Activated CD4-positive, CD25-positive, alpha-beta regulatory T cell (primary cell): Measurements from ENCODE around the gene PAX2.

Source experiments
- DNase-seq, 4 experiments: peaks; one replicate each; lab custom pipeline; 2025; lab: John Stamatoyannopoulos, UW

PAX2 gene

DNA sequence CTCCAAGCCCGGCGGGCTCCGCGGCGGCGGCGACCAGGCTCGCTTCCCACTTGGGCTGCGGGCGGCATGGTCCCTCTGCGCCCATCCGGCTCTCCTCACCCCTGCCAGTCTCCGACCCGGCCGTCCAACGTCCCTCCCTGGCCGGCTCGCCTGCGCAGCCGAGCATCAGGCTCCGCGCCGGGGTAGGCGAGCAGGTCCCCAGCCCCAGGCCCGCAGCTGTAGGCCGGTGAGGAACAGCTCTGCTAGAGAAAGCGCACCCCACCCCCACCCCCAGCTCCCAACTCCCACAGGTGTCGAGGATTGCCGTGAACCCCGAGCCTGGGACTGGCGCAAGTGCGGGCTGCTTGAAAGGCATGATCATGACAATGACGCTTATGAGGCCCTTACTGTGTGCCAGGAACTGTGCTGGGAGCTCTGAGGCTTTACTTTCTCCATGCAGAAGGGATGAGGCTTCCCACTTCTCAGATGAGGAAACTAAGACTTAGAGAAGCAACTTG is 20.8 kb upstream of the PAX2 start:
- no peak for DNase-seq

DNA sequence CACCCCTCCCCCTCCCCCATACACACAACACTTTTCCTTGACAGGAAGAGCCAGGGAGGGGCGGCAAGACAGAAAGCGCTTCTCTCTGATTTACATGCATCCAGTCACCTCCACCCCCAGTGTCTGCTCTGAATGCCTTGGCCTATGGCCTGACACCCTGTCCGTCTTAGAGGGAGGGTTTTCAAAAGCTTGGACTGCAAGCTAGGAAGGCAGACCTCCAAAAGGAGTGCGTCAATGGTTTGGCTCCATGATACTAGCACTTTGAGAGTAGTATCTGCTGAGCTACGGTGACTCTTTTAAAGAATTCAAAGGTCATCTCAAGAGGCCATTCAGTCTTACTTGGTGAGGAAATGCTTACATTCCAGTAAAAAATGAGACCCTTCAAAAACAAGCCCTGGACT is 20.3 kb upstream of the PAX2 start:
- DNase-seq, result no peak

DNA sequence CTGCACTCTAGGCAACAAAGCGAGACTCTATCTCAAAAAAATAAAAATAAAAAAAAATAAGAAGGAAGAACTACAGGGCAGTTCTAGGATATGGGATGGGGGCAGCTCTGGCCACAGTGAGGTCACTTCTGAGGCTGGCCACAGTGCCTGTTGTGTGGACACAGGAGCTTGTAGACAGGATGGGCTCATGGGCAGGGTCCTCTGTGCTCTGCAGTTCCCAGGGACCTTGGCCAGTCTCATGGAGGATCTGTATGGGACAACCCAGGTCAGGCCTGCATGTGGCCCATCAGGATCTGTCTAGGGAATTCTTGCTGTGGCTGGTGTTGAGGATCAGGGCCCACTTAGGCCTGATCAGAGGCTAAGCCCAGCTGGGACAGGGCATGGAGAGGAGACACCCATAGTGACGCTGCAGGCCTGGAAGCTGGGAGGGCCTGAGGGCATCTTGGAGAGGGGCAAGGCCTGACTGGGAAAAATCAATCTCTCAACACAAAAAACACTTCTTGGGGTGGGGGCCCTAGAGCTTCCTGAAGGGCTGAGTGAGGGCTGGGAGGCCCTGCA is 19.4 kb upstream of the PAX2 start:
- DNase-seq, result no peak

DNA sequence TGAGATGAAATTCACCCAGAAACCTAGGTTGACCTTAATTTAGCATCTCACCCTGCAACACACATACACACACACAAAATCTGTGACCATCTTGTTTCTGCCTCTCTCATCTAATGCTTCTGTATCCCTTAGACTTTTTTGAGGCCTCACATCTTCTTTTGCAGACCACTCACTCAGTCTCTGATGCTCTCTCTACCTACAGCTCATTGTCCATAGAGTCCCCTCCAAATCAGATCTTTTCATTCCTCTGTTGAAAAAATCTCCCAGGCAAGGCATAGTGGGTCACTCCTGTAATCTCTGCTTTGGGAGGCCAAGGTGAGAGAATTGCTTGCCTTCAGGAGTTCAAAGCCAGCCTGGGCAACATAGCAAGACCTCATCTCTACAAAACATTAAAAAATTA is 17.6 kb upstream of the PAX2 start:
- DNase-seq, result no peak

DNA sequence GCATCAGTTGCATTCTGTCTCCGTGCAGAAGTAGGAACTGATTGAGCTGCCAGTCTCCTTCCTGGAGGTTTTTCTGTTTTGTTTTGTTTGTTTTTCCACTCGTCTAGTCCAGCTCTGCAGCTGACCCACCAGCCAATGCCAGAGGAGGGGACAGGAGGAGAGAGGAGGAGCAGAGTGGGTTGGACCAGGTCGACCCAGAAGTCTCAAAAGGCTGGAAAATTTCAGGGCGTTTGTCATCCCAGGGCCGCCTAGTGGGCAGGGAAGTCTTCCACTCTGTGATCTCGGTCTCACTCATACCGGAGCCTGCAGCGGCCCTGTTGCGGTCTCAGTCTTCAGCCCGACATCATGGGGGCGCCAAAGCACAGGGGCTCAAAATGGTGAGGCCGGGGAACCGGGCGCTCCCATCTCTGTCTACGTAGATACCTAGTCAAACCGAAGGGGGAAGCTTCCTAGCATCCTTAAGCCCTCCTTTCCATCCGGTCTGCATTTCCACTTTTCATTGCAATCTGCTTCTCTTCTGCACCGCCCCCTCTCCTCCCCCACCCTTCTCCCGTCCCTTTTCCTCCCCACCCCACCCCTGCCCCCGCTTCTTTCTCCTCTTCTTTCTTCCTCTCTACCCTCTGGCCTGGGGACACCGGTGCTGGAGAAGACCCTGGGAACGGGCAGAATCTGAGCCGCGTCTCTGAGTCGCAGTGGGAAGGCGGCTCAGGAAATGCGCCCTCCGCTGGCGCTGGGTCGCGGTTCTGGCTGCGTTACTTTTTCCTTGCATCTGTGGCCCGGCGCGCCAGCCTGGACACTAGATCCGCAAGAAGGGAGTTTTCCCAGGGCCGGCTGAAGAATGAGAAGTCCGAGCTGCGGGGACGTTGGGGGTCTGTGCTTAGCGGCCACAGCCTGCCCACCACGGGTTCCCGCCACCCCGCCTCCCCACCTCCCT is 16.2 kb upstream of the PAX2 start:
- DNase-seq, result no peak

DNA sequence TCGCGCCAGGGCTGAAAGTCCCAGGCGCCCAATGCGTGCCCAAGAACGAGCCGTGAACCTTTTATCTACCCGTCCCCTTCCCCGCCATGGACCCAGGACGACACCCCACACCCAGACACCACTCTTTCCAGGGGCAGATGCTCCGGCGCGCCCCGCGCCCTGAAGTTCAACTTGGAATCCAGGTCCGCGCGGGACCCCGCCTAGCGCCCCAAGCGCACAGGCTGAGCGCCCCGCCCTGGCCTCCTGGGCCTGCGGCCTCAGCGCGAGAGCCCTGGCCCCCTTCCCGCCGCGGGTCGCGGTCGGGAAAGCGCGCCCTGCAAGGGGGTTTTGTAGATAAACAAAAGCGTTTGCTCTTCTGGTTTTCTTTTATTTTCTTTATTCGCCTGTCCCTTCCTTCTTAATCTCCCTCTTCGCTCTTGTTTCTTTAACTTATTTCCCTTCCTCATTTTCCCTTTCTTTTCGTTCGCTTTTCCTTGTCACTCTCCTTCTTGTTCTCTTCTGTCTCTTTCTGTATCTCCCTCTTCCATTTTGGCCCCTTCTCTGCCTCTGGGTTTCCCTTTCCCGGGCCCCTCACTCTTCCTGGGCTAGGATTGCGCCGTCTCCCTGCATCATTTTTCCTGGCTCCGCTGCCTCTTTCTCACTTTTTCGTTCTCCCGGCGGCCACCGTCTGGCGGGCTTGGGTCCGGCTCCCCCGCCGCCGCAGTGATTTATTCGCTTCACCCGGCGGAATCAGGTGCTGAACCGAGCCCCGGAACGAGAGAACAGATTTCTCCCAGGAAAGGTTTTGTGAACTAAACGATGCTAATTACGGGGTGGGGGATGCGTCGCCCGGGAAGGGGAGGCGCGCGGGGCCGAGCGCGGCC is 15.3 kb upstream of the PAX2 start:
- no peak for DNase-seq

DNA sequence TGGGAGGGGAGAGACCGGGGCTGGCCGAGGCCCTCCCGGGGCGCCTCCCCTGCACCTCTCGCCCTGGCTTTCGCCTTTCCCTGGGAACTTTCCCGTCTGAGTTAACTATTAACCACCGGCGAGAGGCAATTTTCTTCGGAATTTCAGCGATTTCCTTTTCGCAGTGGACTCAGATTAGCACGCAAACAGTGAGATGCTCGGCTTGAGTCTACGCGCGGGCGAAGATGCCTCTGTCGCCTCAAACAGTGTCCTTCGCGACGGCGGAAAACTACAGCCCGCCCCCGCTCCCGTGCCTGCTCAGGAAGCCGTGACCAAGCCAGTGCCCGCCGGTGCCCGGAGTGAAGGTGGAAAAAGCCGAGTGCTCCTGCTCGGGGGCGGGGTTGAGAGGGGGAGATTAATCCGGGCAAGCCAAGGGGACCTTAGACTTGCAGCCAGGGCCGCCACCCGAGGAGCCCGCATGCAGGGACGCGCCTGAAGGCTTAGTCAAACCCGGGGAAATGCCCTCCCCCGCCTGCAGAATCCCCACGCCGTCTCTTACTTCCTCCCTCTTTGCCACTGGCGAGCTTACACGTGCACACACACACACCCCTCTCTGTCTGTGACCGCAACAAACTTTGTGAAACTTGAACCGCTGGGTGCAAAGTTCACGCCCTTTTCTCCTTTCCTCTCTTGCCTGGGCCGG is 14.5 kb upstream of the PAX2 start:
- DNase-seq, result no peak

DNA sequence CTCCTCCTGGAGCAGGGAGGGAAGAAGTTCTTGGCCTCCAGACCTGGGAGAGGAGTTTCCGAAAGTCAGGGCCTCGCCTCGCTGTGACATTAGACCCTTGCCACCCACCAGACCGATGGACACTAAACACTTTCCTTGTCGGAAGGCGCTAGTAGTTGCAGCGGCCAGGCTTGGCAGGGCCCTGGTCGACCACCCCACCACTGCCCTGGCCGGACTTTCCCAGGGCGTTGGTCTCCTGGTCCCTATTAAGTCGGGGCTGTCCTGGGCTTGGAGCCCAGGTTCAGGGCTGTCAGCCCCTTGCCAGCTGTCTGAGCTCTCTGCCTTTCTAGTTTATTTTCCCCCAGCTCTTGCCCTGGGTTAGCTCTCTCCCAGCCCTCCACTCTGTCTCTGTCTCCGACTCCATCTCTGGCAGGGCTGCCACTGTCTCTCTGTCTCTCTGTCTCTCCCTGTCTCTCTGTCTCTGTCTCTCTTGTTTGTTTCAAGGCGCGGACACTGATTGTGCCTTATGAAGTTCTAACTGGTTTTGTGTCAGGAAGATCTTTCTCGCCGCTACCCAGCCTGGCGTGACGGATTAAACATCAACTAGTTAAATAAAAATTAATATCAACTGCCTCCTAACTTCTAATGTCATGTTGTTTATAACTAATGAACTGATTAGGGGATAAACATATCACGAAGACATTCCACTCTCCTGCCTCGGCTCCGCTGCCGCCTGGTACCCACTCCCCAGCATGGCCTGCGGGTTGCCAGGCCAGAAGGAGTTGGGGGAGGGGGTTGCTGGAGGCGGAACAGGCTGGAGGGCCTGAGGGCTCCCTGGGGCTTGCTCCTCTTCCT is 13.8 kb upstream of the PAX2 start:
- no peak for DNase-seq

DNA sequence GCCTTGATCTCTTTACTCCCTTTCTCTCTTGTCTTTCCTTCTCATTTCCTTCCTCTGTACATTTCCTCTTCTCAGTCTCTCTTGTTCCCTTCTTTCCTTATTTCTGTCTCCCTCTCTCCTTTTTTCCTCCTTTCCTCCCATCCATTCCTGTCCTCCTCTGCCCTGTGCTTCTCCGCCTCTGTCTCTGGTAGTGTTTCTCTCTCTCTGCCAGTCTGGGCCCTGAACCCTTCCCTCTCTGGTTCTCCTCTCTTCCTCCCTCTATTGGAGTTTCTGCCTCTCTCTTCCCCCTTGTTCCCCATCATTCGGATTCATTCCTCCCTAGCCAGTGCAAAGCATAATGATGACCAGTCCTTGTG is 13.2 kb upstream of the PAX2 start:
- no peak for DNase-seq

DNA sequence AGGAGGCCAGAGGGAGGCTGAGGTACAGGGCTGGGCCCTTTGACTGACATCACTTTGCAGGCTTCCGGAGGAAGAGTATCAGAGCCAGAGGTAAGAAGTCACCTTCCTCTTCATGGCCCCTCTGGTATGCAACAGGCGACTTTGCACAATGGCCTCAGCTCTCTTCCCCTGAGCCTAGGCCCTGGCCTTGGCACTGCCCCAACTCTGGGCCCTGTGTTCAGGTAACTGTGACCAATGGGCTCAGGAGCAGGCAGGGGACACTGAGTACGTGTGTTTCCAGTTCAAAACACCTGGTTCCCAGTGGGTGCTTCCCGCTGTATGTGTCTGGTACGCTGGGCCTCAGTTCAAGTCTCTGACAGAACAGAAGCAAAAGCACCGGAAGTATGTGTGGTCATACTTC is 12.1 kb upstream of the PAX2 start:
- DNase-seq, result no peak

DNA sequence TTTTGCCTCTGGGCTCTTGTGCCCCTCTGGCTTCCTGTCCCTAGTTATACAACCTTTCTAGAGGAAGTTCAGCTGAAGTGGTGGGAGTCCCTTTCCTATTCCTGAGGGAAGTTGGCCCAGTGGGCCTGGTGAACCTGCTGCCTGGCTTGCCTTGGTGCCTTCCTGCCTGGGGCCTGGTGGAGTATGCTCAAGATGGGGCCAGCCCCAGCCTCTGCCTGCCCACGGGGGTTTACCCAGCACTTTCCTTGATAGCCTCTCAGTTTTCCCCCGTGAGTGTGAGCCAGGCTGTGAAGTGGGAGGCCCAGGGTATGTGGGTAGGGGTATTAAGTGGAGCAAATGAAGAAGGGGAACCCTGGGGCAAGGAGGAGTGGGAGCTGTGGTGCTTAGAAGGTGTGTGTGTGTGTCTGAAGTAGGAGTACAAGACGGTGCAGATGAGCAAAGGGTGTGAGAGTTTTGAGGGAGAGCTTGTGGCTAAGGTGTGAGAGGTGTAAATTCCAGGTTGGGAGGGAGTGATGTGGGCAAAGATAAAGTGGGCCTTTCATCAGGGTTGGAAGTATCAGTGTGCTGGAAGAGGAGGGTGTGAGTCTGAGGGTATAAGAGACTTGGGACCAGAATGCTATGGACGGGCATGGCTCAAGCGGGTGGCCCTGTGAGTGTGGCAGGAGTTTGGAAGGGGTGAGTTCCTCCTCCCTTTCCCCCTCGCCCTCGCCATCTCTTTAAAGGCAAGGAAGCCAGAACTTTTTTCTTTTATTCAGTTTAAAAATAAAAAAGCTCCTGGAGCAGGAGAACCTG is 10.9 kb upstream of the PAX2 start:
- DNase-seq, result no peak

DNA sequence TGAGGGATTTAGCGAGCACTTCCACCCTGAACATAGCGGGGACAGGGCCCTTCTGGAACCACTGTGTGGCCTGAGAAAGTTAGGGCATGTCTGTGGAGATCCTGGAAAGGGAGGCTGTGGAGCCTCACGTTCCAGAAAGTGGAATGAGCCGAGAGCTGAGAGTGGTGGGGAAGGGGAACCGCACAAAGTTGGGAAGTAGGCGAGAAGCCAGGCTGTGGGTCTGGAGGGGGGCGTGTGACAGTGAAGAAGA is 10.4 kb upstream of the PAX2 start:
- no peak for DNase-seq

DNA sequence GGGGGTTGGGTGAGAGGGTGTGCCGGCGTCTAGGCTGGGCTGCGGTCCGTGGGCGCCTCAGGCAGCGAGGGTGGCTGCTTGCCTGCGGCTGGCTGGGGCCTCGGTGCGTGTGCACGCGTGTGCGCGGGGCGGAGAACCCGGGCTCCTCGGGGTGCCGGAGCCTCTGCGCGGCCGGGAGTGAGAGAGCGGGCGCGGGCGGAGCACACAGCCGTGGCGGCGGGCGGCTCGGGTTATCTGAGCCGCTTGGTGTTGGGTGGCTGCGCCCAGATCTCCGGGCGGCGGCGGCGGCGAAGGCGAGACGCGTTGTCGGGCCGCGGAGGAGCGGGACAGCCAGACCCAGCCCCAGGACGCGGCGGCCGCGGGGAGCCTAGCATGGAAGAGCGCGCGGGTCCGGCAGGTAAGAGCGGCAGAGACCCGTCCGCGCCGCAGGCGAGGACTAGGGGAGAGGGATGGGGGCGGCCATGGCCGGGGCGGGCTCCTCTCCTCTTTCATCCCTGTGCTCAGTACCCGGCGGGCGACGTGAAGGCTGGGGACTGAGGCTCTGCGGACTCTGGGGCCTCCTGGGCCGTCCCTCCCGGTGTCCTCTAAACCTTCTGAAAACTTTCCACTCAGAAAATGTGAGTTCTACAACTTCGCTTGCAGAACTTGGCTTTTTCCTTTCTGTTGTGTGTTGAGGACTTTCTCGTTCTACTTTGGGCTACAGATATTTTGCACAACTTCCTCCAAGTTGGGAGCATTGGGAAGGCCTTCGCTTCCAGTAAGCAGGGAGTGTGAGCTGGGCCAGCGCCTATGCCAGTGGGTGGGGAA is 9.8 kb upstream of the PAX2 start:
- no peak for DNase-seq

DNA sequence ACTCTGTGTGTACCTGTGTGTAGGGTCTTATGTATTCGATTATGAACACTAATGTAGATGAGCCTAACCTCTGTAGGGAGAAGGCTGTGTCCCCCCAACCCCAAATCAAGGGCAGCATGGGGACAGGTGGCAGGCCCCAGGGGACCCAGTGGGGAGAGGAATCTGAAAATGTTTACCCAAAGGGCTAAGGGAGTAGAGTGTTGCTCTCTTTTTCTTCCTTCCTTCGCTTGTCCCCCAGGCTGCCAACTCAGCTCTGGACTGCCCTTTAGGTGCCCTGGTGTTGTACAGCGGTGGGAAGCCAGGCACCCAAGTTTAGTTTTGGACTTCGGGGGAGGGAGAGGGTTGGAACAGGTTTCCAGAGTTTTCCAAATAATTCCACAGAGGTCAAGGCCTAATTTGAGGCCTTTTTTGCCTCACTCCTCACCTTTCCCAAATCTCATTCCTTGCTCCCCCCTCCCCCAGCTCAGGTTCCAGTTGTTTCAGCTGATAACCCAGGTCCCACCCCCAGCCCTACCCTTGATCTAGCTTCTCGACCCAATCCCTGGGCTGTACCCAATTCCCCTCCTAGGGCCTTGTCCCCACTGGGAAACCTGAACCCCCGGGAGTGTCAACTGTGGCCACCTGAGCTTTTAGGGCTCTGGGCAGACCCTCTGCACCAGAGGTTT is 9.1 kb upstream of the PAX2 start:
- no peak for DNase-seq

DNA sequence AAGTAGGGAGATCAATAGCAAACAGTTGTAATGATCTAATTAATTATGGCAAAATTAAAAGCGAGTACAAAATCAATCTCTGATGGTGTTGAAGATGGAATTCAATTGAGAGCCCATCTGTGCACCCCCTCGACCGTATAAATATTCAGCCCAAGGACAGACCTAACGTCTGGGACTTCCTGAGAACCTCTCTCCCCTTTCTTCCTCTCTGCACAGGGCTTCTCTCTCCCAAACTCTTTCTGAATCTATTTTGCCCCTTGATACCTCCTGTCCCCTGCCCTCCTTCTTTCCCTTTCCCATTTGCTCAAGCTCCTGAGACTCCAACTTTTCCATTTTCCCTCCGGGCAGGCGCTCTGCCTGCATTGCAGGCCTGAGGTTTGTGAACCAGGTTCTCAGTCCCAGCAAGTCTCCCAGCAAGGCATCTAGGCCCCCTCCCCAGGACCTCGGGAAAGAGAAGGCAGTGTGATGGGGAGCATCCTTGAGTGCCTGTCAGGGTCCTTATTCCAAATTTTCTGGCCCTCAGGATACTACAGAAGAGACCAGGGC is 8.5 kb upstream of the PAX2 start:
- DNase-seq, result no peak

DNA sequence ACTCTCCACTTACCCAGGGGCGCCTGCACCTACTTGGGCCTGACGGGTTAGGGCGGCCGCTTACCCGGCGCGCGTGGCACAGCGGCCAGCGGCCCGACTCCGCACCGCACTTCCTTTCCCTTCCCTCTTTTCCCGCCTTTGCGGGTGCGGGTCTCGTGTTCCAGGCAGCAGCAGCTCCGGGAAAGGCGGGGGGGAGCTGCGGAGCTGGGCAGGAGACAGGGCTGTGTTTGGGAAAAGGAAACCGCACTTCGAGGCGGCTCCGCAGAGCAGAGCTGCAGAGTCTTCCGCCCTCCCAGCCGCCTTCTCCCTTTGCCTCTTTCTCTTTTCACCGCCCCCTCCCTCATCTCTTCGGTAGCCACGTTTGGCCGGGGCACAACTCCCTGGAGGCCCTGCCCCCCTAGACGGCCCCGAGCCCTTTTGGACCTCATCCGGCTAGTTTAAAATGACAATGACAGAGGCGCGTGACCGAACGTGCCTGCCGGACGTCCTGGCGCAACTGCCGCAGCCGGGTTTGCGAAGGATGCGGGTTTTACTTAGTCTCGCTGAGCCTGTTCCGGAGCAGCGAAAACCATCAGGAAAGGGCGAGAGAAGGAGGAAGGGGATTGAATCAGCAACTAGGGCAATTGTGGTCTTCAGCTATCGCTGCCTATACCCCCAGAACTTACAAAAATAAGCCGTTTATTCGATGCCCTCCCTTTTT is 7.9 kb upstream of the PAX2 start:
- DNase-seq, result no peak

DNA sequence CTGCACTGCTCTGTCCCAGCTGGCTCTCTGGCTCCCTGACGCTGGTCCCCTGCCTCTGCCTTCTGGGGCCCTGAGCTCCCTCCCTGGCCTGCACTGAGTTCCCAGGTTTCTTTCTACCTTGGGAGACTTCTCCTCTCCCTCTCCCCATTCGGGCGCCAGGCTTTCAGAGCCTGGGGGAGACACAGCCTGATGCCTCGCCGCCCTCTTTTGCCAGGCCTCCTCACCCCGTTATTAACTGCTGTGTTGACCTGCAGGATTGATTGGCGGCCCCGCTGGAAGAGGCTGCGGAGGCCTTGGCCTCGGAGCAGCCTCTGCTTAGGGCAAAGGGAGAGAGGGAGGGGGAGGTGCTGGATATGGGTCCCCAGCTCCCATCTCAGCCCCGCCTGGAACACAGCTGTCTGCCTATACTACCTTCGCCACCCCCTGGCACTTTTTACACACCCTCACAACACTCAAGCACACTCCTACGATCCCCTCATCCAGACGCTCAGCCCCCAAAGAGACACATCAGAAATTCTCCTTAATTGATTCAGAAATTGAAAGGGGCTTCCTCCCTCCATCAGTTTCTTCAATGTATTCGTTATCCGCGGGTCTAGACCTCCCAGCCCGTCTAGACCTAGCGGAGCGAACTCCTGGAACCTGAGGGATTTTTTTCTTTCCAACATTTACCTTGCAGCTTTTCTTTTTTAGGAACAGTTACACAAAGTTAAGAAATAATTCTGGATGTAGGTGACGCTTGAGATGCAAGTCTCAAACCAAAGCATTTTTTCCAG is 7.1 kb upstream of the PAX2 start:
- no peak for DNase-seq
